ENCODE measurements around the gene POLR1A.

Gene POLR1A

GRCh38 chr2:86105969-86106945 lies 571 bp upstream of the POLR1A start, which contains the start of gene PTCD3:
TSS of gene PTCD3 (plus strand) at chr2:86106235. CDS start at chr2:86106248, 13 bp downstream.
- peak within 1 kb of the TSS; percentile 60 for H2AFZ ChIP-seq (ENCODE audit: low read depth, low read length)
- no peaks in the 10 kb centered on the region for H3K27me3 ChIP-seq (ENCODE audit: control insufficient read depth in 1 of 2, insufficient read depth in 1 of 2, low read length in 2 of 2)
- peak within 1 kb of the TSS; percentile 61 for H3K27ac ChIP-seq (ENCODE audit: low read length, poor library complexity, severe bottlenecking)
- H3K14ac ChIP-seq (ENCODE audit: low read length in 2 of 2), result peak within 1 kb of the TSS in 1 of 2 experiments; percentile 29
- no peak within 1 kb of the TSS for H2BK120ac ChIP-seq (ENCODE audit: low read depth, low read length)
- under 1% methylated on average over 42 of the region's 44 CpGs for WGBS
- no peak within 1 kb of the TSS for H2BK12ac ChIP-seq (ENCODE audit: low read length in 2 of 2)
- H4K91ac ChIP-seq (ENCODE audit: low read length), result peak within 1 kb of the TSS; percentile 92
- H4K8ac ChIP-seq (ENCODE audit: low read length), result peak within 1 kb of the TSS; percentile 92
- no peak within 1 kb of the TSS for H2BK5ac ChIP-seq (ENCODE audit: low read depth, low read length, poor library complexity, severe bottlenecking)
- H3K23ac ChIP-seq (ENCODE audit: low read length in 2 of 2), result no peak within 1 kb of the TSS
- H3K4ac ChIP-seq (ENCODE audit: low read depth in 1 of 2, low read length in 2 of 2), result peak within 1 kb of the TSS in 1 of 2 experiments; percentile 83
- H3K9ac ChIP-seq (ENCODE audit: low read length), result peak within 1 kb of the TSS; percentile 97
- no peak within 1 kb of the TSS for H2BK15ac ChIP-seq (ENCODE audit: low read depth, poor library complexity, severe bottlenecking)
- H3K18ac ChIP-seq (ENCODE audit: low read depth in 1 of 2, low read length in 2 of 2), result peak within 1 kb of the TSS; percentile 44 to 97
- H3K79me1 ChIP-seq (replicated peaks; ENCODE audit: low read length, poor library complexity, severe bottlenecking), result peaks cover 9% of the 10 kb centered on the region
- peak within 1 kb of the TSS; percentile 89 for H3K4me2 ChIP-seq (ENCODE audit: low read length, poor library complexity, severe bottlenecking)
- H3K9me3 ChIP-seq (ENCODE audit: control insufficient read depth, low read length), result no peaks in the 10 kb centered on the region
- H3K36me3 ChIP-seq (ENCODE audit: control insufficient read depth in 1 of 2, insufficient read depth in 2 of 2, low read depth in 1 of 2, low read length in 2 of 2), result peaks cover 3 to 51% of the 10 kb centered on the region in 2 experiments
- peak within 1 kb of the TSS; percentile 93 to 94 for H3K4me3 ChIP-seq (ENCODE audit: insufficient read depth in 1 of 2, low read depth in 1 of 2, low read length in 2 of 2)
- DNase-seq, result peak; percentile 98
- H3K4me1 ChIP-seq (ENCODE audit: control insufficient read depth, insufficient read depth, low read depth, low read length), result peaks cover 4% of the 10 kb centered on the region
- H2AK5ac ChIP-seq (ENCODE audit: low read length, severe bottlenecking), result peak within 1 kb of the TSS; percentile 19

- H3K14ac ChIP-seq (ENCODE audit: low read length in 2 of 2), result no peak overlapping the region
- H2AFZ ChIP-seq (ENCODE audit: low read depth, low read length), result no peak overlapping the region
- no peak overlapping the region for H3K18ac ChIP-seq (ENCODE audit: low read depth in 1 of 2, low read length in 2 of 2)
- H2BK12ac ChIP-seq (ENCODE audit: low read length in 2 of 2), result no peak overlapping the region
- H3K4ac ChIP-seq (ENCODE audit: low read depth in 1 of 2, low read length in 2 of 2), result no peak overlapping the region
- DNase-seq, result no peak
- no peaks in the 10 kb centered on the region for H3K9me3 ChIP-seq (ENCODE audit: control insufficient read depth, low read length)
- peaks cover 6% of the 10 kb centered on the region for H3K4me1 ChIP-seq (ENCODE audit: control insufficient read depth, insufficient read depth, low read depth, low read length)
- no peak overlapping the region for H2BK5ac ChIP-seq (ENCODE audit: low read depth, low read length, poor library complexity, severe bottlenecking)
- H2AK5ac ChIP-seq (ENCODE audit: low read length, severe bottlenecking), result no peak overlapping the region
- H4K91ac ChIP-seq (ENCODE audit: low read length), result no peak overlapping the region
- peaks cover 7 to 60% of the 10 kb centered on the region in 2 experiments for H3K36me3 ChIP-seq (ENCODE audit: control insufficient read depth in 1 of 2, insufficient read depth in 2 of 2, low read depth in 1 of 2, low read length in 2 of 2)
- no peak overlapping the region for H3K23ac ChIP-seq (ENCODE audit: low read length in 2 of 2)
- no peak overlapping the region for H4K8ac ChIP-seq (ENCODE audit: low read length)
- H2BK120ac ChIP-seq (ENCODE audit: low read depth, low read length), result no peak overlapping the region
- H3K27me3 ChIP-seq (ENCODE audit: control insufficient read depth in 1 of 2, insufficient read depth in 1 of 2, low read length in 2 of 2), result no peaks in the 10 kb centered on the region
- no peak overlapping the region for H3K4me2 ChIP-seq (ENCODE audit: low read length, poor library complexity, severe bottlenecking)
- H3K79me1 ChIP-seq (replicated peaks; ENCODE audit: low read length, poor library complexity, severe bottlenecking), result peaks cover 19% of the 10 kb centered on the region
- no peak overlapping the region for H3K9ac ChIP-seq (ENCODE audit: low read length)
- H3K27ac ChIP-seq (ENCODE audit: low read length, poor library complexity, severe bottlenecking), result no peak overlapping the region
- H3K4me3 ChIP-seq (ENCODE audit: insufficient read depth in 1 of 2, low read depth in 1 of 2, low read length in 2 of 2), result no peak overlapping the region
- no peak overlapping the region for H2BK15ac ChIP-seq (ENCODE audit: low read depth, poor library complexity, severe bottlenecking)
Measured at GRCh38 chr2:86102157-86102556, 3.5 kb downstream of the POLR1A start.

DNA sequence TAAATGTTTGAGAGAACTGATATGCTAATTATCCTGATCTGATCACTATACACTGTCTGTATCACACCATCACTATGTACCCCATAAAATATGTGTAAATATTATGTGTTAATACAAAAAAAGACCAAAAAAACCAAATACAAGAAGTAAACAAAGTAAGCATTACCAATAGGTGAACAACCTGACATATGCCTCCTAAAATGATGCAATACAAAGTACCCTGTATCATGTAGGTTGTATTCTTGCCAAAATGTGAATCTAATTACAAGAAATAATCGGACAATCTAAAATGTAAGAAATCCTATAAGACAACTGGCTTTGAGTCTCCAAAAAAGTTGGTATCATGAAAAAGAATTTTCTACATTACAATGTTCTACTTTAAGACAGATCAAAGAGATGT lies 7.8 kb downstream of the POLR1A start:
- Histone ChIP-seq H2BK12ac (ENCODE audit: low read length in 2 of 2) (no peak overlapping the region), H3K14ac (ENCODE audit: low read length in 2 of 2) (no peak overlapping the region), H2BK5ac (ENCODE audit: low read depth, low read length, poor library complexity, severe bottlenecking) (no peak overlapping the region), H3K9ac (ENCODE audit: low read length) (no peak overlapping the region), H3K9me3 (ENCODE audit: control insufficient read depth, low read length) (no peaks in the 10 kb centered on the region), H4K91ac (ENCODE audit: low read length) (no peak overlapping the region), H4K8ac (ENCODE audit: low read length) (no peak overlapping the region), H3K4me1 (ENCODE audit: control insufficient read depth, insufficient read depth, low read depth, low read length) (peaks cover 2% of the 10 kb centered on the region), H3K4ac (ENCODE audit: low read depth in 1 of 2, low read length in 2 of 2) (no peak overlapping the region), H3K4me2 (ENCODE audit: low read length, poor library complexity, severe bottlenecking) (no peak overlapping the region), H3K27ac (ENCODE audit: low read length, poor library complexity, severe bottlenecking) (no peak overlapping the region), H2AFZ (ENCODE audit: low read depth, low read length) (no peak overlapping the region), H3K4me3 (ENCODE audit: insufficient read depth in 1 of 2, low read depth in 1 of 2, low read length in 2 of 2) (no peak overlapping the region), H2AK5ac (ENCODE audit: low read length, severe bottlenecking) (no peak overlapping the region), H3K79me1 (replicated peaks; ENCODE audit: low read length, poor library complexity, severe bottlenecking) (peaks cover 24% of the 10 kb centered on the region), H3K27me3 (ENCODE audit: control insufficient read depth in 1 of 2, insufficient read depth in 1 of 2, low read length in 2 of 2) (no peaks in the 10 kb centered on the region), H3K36me3 (ENCODE audit: control insufficient read depth in 1 of 2, insufficient read depth in 2 of 2, low read depth in 1 of 2, low read length in 2 of 2) (peaks cover 15 to 87% of the 10 kb centered on the region in 2 experiments), H3K18ac (ENCODE audit: low read depth in 1 of 2, low read length in 2 of 2) (no peak overlapping the region), H2BK120ac (ENCODE audit: low read depth, low read length) (no peak overlapping the region), H3K23ac (ENCODE audit: low read length in 2 of 2) (no peak overlapping the region), H2BK15ac (ENCODE audit: low read depth, poor library complexity, severe bottlenecking) (no peak overlapping the region)
- WGBS, result no CpG with 5 or more reads among the region's 1 CpG
- no peak for DNase-seq

DNA sequence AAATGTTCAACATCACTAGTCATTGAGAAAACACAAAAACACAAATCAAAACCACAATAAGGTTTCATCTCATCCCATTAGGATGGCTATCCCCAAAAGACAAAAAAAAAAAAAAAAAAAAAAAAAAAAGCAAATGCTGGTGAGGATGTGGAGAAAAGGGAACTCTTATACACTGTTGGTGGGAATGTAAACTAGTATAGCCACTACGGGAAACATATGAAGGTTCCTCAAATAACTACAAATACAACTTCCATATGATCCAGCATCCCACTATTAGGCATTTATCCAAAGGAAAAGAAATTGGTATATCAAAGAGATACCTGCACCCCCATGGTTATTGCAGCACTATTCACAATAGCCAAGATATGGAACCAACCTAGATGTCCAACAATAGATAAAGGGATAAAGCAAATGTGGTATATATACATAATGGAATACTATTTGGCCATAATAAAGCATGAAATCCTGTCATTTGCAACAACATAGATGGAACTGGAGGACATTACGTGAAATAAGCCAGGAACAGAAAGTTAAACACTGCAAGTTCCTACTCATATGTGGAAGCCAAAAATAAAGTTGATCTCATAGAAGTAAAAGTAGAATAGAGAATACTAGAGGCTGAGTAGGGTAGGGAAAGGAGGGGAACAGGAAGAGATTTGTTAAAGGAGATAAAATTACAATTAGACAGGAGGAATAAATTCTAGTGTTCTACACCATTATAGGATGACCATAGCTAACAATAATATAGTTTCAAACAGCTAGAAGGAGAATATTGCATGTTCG lies 8.4 kb downstream of the POLR1A start:
- no peak overlapping the region for H3K9ac ChIP-seq (ENCODE audit: low read length)
- H2BK15ac ChIP-seq (ENCODE audit: low read depth, poor library complexity, severe bottlenecking), result no peak overlapping the region
- no peak overlapping the region for H3K4ac ChIP-seq (ENCODE audit: low read depth in 1 of 2, low read length in 2 of 2)
- H3K4me3 ChIP-seq (ENCODE audit: insufficient read depth in 1 of 2, low read depth in 1 of 2, low read length in 2 of 2), result no peak overlapping the region
- no peak overlapping the region for H2AFZ ChIP-seq (ENCODE audit: low read depth, low read length)
- H3K27ac ChIP-seq (ENCODE audit: low read length, poor library complexity, severe bottlenecking), result no peak overlapping the region
- no peak overlapping the region for H3K14ac ChIP-seq (ENCODE audit: low read length in 2 of 2)
- no peak overlapping the region for H4K91ac ChIP-seq (ENCODE audit: low read length)
- H3K4me2 ChIP-seq (ENCODE audit: low read length, poor library complexity, severe bottlenecking), result no peak overlapping the region
- H2BK5ac ChIP-seq (ENCODE audit: low read depth, low read length, poor library complexity, severe bottlenecking), result no peak overlapping the region
- no peaks in the 10 kb centered on the region for H3K27me3 ChIP-seq (ENCODE audit: control insufficient read depth in 1 of 2, insufficient read depth in 1 of 2, low read length in 2 of 2)
- peaks cover 23% of the 10 kb centered on the region for H3K79me1 ChIP-seq (replicated peaks; ENCODE audit: low read length, poor library complexity, severe bottlenecking)
- no peak overlapping the region for H3K18ac ChIP-seq (ENCODE audit: low read depth in 1 of 2, low read length in 2 of 2)
- no peak overlapping the region for H2AK5ac ChIP-seq (ENCODE audit: low read length, severe bottlenecking)
- H2BK120ac ChIP-seq (ENCODE audit: low read depth, low read length), result no peak overlapping the region
- no peak overlapping the region for H4K8ac ChIP-seq (ENCODE audit: low read length)
- no peak overlapping the region for H3K23ac ChIP-seq (ENCODE audit: low read length in 2 of 2)
- no peaks in the 10 kb centered on the region for H3K9me3 ChIP-seq (ENCODE audit: control insufficient read depth, low read length)
- no peak overlapping the region for H2BK12ac ChIP-seq (ENCODE audit: low read length in 2 of 2)
- WGBS, result 91% methylated on average over 1 of the region's 3 CpGs
- no peak for DNase-seq
- peaks cover 2% of the 10 kb centered on the region for H3K4me1 ChIP-seq (ENCODE audit: control insufficient read depth, insufficient read depth, low read depth, low read length)
- peaks cover 19 to 84% of the 10 kb centered on the region in 2 experiments for H3K36me3 ChIP-seq (ENCODE audit: control insufficient read depth in 1 of 2, insufficient read depth in 2 of 2, low read depth in 1 of 2, low read length in 2 of 2)
